DMS 273 (cell line): Measurements from ENCODE around the gene HMG20B.

Source experiments
- DNase-seq: peaks from one replicate; lab custom pipeline; 2025; ENCODE audit not compliant: unreplicated experiment; lab: John Stamatoyannopoulos, UW

The HMG20B gene

DNA sequence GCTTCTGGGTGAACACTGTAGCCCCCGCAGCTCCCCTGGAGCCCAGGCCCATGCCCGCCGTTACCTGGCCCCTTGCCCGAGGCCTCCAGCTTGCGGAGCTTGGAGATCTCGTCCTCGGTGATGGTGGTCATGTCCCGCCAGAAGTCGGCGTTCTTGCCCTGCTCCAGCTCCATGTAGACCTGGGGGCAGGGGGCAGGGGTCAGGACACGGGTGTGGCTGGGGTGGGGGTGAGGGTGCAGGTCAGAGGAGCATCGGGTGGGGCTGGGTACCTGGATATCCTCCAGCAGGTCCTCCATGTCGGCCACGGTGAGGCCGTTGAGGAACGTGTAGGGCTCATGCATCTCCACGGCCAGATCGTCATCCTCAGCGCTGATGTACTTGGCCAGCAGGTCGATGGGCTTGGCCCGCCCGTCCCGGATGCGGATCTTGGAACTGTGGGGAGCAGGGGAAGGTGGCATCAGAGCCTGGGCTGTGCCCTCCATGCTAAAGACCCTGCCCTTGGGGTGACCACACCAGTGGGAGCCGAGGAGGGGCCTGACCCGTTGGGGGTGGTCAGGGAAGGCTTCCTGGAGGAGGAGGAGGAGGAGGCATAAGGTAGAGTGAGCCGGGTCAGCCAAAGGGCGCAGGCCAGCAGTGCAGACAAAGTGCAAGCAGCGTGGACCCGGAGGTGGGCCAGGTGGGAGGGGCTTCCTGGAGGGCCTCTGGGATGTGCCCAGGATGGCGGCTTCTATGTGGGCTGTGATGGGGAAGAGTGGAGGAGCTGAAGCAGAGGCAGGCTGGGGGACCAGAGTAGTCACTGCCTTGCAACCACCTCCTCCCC is 46.3 kb downstream of the HMG20B start:
- DNase-seq = no peak

DNA sequence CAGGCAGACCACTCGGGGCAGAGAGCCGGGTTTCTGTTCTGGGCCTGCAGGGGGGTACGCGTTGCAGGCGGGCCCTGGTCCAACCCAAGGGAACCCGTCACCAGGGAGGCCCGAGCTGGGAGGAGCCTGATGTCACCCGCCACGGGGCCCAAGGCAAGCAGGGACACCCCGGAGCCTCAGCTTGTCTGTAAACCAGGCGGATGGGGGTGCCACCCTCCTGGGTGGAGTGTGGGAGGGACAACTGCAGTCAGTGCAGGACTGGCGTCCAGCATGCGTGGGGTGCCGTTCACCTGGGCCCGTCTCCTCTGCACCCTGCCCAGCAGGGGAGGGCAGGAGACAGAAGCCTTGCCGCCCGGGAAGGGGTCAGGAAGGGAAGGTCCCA is 46.9 kb downstream of the HMG20B start:
- DNase-seq = no peak

DNA sequence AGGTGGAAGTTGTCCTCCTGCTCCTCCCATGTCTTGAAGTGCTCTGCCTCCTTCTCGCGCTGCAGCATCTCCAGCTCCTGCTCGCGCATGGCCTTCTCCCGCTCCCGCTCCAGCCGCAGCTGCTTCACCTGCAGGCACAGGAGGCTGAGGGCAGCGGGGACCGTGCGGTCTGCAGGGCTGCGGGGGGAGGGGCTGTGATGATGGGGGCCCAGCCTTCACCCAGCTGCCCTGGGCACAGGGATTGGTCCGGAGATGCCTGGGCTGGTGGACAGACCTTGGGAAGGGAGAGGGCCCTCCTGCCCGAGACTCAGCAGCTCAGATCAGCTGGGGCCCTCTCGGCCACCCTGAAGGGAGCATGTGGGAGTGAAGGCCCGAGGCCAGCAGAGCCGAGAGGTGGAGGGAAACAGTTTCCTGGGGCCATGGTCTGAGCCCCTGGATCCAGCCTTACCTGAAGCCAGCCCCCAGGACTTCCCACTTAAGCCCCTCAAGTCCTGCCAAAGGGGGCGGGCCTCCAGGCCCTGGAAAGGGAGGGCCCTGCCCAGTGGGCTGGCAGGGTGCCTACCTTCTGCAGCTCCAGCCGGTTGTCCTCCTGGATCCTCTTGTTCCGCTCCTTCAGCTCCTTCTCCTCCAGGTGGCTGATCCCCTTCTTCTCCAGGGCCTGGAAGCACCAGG is 47.5 kb downstream of the HMG20B start:
- DNase-seq = peak; percentile 54

DNA sequence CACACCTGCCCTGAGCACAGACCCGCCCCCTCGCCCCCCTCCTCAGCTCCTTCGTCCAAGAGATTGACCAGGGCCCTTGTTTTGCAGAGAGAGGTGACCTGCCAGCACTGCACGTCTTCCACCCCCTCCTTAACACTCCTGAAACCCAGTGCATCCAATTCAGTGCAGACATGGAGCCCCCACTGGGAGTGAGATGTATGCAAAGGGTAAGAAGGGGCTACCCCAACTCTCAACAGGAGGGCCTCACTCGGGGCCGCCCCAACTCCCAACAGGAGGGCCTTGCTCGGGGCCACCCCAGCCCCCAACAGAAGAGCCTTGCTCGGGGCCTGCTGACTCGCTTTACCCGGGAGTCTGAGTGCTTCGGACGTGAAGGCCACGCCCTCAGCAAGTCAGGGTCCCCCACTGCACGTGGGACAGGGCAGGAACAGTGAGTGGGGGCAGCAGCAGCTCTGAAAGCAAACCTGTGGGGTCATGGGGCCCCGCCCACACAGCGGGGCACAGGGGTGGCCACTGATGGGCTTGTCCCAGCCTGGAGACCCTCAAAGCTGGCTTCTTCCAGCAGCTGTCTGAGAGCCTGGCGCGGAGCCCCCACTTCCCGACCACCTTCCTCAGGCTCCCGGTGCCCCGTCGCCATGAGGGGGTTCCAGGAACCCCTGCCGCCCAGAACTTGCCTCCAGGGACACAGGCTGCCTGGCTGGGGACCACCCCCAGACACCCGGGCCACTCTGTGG is 48.2 kb downstream of the HMG20B start:
- DNase-seq = no peak

DNA sequence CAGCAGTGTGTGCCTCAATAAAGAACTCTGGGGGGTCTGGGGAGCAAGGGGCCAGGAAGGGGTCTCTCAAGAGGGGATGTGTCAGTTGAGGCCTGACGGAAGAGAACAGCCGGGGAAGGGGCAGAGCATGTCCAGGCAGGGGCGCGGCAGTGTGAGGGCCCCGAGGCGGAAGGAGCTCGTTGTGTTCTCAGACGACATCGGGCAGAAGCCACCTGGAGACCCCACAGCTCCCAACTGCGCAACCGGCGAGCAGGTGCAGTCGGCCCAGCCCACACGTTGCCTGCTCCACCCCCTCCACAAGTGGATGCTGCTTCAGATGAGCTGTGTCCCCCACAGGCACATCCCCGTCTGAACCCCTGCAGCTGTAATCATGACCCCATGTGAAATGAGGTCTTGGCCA is 48.9 kb downstream of the HMG20B start:
- no peak for DNase-seq

DNA sequence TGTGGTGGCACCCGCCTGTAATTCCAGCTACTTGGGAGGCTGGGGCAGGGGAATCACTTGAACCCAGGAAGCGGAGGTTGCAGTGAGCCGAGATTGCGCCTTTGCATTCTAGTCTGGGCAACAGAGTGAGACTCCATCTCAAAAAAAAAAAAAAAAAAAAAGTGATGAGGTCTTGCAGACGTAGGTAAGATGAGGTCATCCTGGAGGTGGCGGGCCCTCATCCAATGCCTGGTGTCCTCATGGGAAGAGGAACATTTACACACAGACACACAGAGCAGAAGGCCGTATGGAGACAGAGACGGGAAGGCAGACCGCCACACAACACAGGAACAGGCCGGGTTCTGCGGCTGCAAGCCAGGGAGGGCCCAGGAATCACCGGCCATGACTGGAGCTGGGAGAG is 49.5 kb downstream of the HMG20B start:
- DNase-seq = no peak

DNA sequence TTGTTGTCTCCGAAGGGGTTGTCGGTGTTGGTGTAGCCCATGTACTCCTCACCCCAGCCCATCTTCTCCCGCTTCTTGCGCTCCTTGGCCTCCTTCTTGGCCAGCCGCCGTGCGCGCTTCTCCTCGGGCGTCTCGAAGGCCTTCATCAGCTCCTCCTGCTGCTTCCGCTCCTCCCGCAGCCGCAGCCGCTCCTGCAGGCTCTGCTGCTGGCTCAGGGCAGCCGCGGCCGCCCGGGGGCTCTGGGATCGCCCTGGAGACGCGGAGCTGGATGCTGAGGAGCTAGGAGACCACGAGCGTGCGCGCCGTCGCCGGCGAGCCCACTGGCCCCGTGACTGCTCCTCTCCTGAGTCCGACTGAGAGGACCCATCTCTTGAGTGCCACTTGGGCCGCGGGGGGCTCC is 51.0 kb downstream of the HMG20B start:
- no peak for DNase-seq

DNA sequence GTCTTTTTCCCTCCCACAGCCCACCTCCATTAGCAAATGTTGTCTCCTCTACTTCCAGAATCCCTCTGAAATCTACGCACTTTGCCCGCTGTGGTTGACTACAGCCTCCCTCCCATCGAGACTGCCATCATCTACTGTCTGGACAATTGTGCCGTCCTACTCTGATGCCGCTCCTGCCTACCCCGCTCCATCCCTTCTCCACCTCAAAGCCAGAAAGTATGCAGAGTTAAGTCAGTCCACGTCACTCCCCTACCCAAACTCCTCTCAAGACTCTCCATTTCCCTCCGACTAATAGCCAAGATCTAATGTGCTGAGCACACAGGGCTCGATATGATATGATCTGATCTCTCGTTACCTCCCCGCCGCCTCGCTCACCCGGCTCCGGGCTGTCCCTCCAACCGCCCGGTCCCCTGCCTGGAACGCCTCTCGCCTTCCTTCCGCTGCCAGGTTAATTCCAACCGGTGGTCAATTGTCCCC is 53.3 kb downstream of the HMG20B start:
- no peak for DNase-seq

DNA sequence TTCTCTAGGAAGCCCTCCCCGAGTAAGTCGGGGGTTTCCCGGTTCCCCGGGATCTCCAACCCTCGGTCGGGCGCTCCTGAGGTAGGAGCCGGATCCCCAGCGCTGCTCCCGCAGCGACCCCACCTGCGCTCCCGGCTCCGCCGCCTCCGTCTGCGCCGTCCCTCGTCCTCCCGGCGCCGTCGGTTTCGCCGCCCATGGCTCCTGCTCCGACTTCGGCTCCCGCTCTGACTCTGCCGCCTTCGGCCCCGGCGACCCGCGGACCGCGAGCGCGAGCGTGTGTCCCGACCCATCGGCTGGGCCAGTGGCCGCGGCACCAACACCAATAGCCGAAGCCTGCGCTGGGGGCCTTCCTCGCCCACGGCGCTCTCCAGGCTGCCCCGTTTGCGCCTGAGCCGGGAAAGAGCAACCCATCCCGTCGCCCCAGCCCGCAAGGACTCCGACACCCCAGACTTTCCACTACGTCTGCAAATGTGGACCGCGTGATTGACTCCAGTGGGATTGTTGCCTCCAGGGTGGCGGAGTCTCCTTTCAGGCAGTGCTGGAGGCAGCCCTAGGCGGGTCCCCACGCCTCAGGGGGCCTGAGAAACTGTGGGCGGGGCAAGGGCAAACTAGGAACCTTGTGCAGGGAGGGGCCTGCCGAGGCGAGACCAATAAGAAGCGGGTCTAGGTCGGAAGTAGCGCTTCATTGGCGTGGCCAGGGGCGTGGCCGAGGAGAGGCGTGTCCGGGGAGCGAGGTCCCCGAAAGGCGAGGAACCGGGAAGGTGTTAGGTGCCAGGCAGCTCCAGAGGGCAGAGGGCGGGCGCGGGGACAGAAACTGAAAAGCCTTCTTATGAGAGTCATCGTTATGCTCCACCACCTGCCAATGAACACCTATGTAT is 54.0 kb downstream of the HMG20B start, which contains the start of gene CACTIN:
TSS of gene CACTIN (minus strand) at position 318 of the 878 bp plus-strand sequence. CDS start at position 290, 28 bp downstream.
- DNase-seq = peak; percentile 100

DNA sequence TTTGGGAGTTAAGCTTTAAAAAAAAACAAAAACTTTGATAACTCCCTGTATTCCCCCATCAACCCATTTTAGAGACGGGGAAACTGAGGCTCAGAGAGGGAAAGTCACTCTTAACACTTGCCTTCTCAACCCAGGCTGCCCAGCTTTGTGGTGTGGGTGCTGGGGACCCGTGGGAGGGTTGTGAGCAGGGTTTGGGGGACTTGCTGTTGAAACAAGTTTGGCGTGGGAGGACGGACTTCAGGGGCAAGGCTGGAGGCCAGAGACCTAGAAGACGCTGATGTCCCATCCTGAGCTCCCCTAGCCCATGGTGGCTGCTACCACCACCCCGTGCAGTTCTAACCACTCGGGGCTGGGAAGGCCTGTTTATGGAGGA is 54.6 kb downstream of the HMG20B start:
- no peak for DNase-seq
